Measurements from ENCODE around the gene TSEN54.

TSEN54 gene

DNA sequence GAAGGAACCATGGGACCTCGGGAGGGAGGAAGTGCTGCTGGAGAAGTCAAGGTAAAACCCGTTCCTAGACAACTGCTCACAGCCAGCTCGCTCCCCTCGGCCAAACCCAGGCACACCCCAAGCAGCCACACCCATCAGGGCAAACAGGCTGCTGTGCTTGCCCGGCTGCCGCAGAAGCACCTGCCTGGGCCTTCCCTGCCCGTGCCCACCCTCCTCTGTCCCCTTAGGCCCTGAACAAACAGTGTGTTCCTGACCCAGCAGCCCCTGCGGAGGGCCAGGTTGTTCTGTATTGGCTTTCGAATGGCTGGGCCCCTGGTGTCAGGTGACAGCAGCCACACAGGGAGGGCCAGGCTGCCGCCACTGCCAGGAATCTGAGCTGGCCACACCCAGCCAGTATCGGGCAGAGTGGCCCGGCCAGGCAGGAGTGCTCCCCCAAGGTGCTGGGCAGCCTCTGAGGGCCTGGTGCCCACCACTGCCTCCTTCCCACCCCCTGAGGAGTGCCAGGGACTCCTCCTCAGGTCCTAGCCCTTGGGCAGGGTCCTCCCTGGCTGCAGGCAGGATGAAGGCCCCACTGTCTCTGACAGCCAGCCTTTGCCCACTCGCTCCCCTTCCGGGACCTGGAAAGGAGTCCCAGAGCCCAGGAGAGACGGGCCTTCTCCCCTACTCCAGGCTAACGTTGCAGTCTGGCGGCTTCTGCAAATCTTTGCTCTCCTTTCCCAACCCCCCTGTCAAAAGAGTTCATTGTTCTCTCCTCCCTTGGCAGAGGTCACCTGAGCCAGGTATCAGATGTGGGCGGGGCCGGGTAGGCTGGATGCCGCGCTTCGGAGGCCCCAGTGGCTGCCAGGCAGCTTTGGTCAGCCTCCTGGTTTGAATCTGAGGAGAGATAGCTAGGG lies 33.2 kb downstream of the TSEN54 start:
- no peak overlapping the region for H3K4me3 ChIP-seq (ENCODE audit: control insufficient read depth, low read depth, low read length)
- TF ChIP-seq, protein P1, sequence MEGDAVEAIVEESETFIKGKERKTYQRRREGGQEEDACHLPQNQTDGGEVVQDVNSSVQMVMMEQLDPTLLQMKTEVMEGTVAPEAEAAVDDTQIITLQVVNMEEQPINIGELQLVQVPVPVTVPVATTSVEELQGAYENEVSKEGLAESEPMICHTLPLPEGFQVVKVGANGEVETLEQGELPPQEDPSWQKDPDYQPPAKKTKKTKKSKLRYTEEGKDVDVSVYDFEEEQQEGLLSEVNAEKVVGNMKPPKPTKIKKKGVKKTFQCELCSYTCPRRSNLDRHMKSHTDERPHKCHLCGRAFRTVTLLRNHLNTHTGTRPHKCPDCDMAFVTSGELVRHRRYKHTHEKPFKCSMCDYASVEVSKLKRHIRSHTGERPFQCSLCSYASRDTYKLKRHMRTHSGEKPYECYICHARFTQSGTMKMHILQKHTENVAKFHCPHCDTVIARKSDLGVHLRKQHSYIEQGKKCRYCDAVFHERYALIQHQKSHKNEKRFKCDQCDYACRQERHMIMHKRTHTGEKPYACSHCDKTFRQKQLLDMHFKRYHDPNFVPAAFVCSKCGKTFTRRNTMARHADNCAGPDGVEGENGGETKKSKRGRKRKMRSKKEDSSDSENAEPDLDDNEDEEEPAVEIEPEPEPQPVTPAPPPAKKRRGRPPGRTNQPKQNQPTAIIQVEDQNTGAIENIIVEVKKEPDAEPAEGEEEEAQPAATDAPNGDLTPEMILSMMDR (IDR thresholded peaks at IDR 0.05; ENCODE audit: control insufficient read depth, insufficient read depth, low read depth, low read length, missing control alignments) = no peak
- no peak for DNase-seq (ENCODE audit: low read depth)

DNA sequence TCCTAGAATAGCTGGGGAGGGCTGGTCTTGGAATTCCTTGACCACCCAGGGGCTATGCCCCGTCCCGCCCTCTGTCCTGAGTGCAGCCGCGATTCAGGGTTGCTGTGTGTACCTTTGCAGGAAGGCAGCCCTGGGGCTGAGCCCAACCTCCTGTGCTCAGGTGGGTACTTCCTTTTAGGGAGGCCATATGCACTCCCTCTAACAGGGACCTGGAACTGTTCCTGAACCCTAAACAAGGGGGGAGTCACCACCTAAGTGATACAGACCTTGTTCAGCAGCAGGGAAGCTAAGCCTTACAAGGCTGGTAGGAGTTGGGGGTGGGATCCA lies 33.8 kb downstream of the TSEN54 start:
- no peak overlapping the region for H3K4me3 ChIP-seq (ENCODE audit: control insufficient read depth, low read depth, low read length)

DNA sequence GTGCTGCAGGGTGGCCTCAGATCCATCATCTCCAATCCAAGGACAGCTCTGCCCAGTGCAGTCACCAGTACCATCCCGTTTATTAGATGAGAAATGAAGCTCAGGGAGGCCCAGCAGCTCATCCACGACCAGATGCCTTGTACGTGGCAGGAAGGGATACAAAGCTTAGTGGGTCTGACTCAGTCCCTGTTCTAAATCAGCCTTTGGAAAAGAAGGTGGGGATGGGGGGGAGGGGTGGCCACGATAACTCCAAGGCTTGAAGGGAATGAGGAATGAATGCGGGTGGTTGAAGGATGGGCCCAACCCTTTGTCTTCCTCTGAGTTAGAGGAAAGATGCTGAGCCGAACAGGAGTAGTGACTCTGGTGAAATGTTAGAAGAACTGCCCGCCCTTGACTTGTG lies 34.9 kb downstream of the TSEN54 start:
- H3K4me3 ChIP-seq (ENCODE audit: control insufficient read depth, low read depth, low read length) = no peak overlapping the region
- TF ChIP-seq, protein P1 (IDR thresholded peaks at IDR 0.05; ENCODE audit: control insufficient read depth, insufficient read depth, low read depth, low read length, missing control alignments) = no peak
- no peak for DNase-seq (ENCODE audit: low read depth)

More for the DNA sequence above, 33.8 kb downstream of the TSEN54 start:
- TF ChIP-seq, protein P1 (IDR thresholded peaks at IDR 0.05; ENCODE audit: control insufficient read depth, insufficient read depth, low read depth, low read length, missing control alignments) = no peak
- no peak for DNase-seq (ENCODE audit: low read depth)

DNA sequence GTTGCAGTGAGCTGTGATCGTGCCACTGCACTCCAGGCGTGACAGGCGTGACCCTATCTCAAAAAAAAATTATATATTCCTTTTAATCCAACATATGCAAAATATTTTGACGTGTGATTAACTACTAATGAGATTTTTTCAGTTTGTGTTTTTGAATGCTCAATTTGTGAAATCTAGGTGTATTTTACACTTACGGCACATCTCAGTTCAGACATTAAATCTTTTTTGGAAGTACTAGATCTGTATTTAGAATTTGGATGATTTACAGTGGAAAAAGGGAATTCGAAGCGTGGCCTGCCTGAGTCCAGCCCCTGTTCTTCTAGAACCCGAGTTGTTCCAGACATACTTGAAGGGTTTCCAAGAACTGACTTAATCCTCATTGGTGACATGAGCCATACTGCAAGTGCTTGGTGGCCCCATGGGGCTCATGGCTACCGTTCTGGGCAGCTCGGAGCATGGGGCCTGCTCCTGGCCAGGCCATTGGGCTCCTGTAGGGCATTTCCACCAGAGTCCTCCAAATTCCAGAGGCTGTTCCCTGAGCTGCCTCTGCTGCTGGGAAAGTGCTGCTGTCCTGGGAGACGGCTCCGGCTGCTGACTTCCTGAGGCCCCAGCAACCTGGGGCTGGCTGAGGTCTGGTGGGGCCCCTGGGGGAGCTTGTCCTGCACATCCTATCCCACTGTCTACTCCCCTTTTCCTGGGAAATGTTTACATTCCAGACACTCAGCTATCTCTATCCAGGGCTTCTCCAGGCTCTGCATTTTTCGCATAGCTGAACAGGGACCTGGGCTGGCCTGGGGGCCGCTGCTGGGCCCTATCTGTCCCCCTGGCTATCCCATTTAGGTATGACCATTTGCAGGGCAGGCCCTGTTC lies 36.3 kb downstream of the TSEN54 start:
- no peak for DNase-seq (ENCODE audit: low read depth)
- no peak overlapping the region for H3K4me3 ChIP-seq (ENCODE audit: control insufficient read depth, low read depth, low read length)
- TF ChIP-seq, protein P1 (IDR thresholded peaks at IDR 0.05; ENCODE audit: control insufficient read depth, insufficient read depth, low read depth, low read length, missing control alignments) = no peak

DNA sequence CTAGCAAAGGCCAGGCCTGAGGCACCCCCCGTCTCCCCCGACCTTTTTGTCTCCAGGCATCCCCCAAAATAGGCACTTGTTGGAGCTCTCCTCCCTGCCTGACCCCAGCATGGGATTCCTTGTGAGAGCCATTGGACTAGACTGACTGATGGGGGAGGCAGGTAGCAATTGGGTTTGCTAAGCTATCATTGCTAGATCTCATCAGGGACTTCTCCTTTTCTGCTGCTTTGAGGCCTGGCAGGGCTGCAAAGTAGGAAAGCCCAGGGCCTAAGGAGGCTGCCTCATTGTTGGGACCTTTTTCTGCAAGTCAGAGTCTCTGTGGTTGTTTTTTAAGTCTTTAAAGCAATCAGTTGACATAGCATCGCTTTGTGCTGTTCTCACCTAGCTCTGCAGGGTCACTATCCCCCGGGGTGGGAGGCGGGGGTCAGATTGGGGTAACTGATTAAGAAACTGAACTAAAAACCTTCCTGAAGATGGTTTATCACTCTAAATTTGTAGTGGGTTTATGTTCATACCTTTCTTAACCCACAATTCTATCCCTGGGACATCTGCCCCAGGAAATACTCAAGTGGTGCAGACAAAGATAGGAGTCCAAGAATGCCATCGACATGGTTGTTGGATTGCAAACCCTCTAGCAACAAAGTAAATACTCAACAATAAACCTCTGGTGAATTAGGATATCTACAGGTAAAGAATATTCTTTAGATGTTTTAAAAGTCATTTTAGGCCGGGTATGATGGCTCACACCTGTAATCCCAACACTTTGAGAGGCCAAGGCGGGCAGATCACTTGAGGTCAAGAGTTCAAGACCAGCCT lies 37.2 kb downstream of the TSEN54 start:
- no peak for DNase-seq (ENCODE audit: low read depth)
- no peak overlapping the region for H3K4me3 ChIP-seq (ENCODE audit: control insufficient read depth, low read depth, low read length)

More for the DNA sequence above, 37.2 kb downstream of the TSEN54 start:
- TF ChIP-seq, protein P1 (IDR thresholded peaks at IDR 0.05; ENCODE audit: control insufficient read depth, insufficient read depth, low read depth, low read length, missing control alignments) = no peak

Measured in AG09309 (cell line).